GM12874 (cell line): ENCODE results near the gene LIN7C.
A peak's percentile ranks its signal among the peaks of the same experiment; 100 is the strongest.

ENCODE experiments used
- TF ChIP-seq, protein P1 (sequence below): IDR thresholded peaks from 2 replicates; pipeline ENCODE4 v1.5.1; 2011; ENCODE audit warnings: low read depth, mild to moderate bottlenecking, control low read depth, low read length, moderate library complexity; ENCODE audit not compliant: insufficient read depth

The LIN7C gene

DNA sequence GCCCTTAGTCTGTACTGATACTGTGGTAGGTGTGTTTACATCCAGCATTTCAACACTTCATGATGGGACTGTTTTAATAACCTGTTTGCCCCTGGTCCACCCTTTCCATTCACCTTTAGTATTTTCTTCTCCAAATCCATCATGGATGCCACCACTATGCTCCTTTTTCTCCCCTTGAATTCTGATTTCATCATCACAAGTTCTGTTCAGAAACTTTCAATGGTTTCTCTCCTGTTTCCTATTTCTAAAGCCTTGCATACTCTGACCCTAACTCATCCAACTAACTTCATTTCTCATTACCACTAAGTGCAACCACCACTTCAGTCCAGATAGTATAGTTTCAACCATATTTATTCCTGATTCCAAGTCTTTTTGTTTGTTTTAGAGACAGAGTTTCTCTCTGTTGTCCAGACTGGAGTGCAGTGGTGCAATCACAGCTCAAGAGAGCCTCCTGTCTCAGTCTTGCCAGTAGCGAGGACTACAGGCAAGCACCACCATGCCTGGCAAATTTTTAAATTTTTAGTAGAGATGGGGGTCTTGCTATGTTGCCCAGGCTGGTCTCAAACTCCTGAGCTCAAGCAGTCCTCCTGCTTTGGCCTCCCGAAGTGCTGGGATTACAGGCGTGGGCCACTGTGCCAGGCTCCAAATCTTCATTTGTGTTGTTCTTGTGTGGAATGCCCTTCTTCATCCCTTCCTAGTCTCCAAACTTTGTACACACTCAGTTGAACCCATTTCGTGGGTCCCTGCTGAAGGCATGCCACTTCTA is 1.2 kb upstream of the LIN7C start:
- TF ChIP-seq, protein P1, sequence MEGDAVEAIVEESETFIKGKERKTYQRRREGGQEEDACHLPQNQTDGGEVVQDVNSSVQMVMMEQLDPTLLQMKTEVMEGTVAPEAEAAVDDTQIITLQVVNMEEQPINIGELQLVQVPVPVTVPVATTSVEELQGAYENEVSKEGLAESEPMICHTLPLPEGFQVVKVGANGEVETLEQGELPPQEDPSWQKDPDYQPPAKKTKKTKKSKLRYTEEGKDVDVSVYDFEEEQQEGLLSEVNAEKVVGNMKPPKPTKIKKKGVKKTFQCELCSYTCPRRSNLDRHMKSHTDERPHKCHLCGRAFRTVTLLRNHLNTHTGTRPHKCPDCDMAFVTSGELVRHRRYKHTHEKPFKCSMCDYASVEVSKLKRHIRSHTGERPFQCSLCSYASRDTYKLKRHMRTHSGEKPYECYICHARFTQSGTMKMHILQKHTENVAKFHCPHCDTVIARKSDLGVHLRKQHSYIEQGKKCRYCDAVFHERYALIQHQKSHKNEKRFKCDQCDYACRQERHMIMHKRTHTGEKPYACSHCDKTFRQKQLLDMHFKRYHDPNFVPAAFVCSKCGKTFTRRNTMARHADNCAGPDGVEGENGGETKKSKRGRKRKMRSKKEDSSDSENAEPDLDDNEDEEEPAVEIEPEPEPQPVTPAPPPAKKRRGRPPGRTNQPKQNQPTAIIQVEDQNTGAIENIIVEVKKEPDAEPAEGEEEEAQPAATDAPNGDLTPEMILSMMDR = no peak

DNA sequence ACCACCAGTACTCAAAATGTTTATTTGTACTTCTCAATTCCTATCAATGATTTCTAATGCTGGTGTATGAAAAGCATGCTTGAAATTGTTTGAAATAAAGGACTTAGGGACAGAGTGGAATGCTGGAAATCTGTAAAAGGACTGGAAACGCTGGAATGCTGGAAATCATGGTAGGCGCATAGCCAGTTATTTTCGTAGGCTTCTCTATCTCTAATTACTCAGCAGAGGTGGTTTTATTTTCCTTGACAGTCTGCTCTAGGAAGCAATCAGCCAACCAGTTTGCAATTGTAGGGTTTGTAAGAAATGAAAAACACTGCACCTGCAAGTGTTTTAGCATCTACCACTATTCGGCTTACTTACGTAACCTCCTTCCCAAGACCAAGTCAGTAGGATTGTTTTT is 788 bp downstream of the LIN7C start:
- TF ChIP-seq, protein P1 = no peak

DNA sequence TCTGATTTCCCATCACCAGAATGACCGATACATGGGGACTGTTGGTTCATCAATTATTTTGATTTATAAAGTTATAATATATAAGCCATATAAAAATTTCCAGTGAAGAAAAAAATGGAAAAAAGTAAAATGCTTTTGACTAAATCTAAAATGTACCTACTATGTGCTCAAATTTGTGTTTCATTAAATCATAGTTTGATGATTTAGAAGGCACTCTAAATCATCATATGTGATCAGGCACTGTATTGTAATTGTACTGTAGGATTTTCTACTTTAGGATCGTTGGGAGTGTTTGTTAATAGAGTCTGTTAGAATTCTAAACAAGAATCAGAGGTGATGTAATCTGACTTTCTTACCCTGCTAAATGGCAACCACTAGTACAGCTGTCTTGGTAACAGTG is 2.4 kb downstream of the LIN7C start:
- TF ChIP-seq, protein P1 = no peak

DNA sequence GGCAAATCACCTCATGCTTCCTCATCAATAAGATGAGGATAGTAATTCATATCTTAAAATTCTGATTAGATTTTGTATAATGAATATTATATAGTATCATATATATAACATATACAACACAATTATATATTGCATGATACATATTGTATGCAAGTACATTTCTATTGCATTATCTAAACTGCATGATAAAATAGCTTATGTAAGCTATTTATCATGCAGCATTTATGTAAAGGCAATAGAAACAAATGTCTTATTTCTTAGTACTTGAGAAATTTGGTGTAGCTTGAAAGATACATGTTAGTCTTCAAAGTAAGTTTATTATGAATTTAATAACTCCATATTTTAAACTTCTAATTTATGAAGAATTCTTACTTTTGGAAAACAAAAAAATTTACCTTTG is 5.5 kb downstream of the LIN7C start:
- TF ChIP-seq, protein P1 = no peak

DNA sequence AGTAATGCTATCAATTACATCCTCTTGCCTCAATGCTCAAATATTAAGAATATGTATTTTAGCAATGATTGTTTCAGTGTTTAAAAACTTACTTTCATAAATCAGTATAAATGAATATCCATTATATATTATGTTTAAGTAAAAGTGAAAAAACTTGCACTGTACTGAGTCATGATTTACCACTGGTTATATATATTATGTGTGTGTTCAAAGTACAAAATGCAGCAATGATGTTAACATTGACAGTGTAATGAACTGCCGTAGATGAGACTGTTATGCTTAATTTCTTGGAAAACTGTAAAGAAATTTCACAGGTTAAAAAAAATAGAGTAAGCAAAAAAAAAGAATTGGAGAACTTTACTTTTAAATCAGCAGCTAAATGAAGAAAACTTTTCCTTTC is 8.7 kb downstream of the LIN7C start:
- TF ChIP-seq, protein P1 = no peak

DNA sequence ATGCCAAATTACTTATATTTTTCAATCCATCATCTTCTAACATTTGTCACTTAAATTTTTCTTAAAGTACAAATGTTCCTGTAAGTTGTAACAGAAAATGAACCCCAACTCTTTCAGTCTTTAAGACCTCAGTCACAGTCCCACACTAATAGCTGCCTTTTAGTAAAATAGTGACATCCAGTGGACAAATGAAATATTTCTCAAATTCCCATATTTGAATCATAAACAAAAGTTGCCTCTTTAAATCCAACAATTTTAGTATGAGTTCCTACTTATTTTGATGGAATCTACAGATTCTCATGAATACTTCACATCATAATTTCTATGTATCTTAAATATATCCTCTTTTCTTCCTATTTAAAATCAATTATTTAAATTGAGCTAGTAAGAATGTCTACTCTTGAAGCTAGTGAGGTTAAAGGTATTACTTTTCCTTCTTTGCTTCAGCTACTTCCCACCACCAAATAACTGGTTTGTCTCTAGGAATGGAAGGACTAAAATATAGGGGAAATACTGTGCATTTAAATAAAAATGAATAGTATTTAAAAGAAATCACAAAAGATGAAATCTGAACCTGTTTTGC is 9.2 kb downstream of the LIN7C start:
- TF ChIP-seq, protein P1 = peak; percentile 22; the same call in 1 of the 2 replicates

DNA sequence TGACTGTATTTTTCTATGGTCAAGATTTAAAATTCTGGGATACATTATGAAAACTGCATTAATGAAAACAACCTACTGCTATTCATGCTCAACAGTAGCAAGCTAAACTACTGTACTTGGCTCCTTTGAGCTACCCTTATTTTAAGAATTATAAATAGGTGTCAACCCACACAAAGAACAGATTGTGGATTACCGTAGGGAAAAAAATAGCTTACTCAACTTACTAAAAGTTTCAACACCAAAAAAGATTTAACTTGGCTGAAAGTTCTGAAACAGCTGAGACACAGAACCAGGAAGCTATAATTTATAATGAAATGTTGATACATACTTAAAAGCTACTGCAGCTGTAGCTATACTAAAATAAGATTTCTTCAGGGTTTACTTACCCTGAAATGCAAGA is 10.1 kb downstream of the LIN7C start:
- TF ChIP-seq, protein P1 = no peak
